GM18951 (cell line): ENCODE results near the gene PTPRM.

Source experiments
- POLR2A ChIP-seq: IDR thresholded peaks from 4 replicates; pipeline ENCODE4 v1.6.1; 2011; ENCODE audit warnings: mild to moderate bottlenecking; ENCODE audit not compliant: insufficient read length, insufficient read depth; ENCODE audit errors: extremely low read depth
- in situ Hi-C: fragments of 300-500 bp; cut with MboI; formaldehyde crosslinking; loops from one replicate; pipeline ENCODE4 v1.12.0; 2022; ENCODE audit warnings: low sequenced_read_pairs, mixed read lengths, inconsistent platforms; ENCODE audit not compliant: unreplicated experiment

PTPRM gene

DNA sequence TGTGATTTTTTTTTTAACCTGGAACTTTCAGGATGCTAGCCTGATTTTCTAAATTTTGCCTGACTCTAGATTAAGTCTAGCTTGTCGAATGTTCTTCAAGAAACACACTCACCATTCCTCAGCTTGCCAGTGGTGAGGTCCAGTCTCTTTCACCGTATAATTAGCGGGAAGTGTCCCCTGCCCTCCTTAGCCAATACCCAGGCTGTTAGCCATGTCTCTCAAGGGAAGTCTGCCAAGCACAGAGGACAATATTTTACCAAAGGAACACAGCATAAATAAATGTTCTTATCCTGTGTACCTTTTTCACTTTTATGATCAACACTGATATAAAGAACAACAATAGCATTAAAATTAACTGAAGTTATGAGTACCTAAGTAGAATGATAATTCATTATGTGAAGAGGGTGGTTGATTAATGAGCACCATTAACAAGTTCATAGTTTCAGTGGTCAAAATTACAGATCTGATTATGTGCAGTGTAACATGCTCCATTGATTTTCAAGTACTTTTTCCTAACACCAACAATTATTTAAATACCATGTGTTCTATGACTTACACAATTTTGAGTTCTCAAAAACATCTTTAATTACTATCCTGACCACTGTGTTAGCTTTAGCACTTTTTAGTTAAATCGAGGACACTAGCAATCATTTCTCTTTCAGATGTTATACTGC is 596.3 kb downstream of the PTPRM start:
- TF ChIP-seq POLR2A, result no peak
- in situ Hi-C loops, result no loop called here

- in situ Hi-C loops, result no loop called here
- no peak for TF ChIP-seq POLR2A
These were observed 598.0 kb downstream of the PTPRM start for GRCh38 chr18:8165095-8165494.

DNA sequence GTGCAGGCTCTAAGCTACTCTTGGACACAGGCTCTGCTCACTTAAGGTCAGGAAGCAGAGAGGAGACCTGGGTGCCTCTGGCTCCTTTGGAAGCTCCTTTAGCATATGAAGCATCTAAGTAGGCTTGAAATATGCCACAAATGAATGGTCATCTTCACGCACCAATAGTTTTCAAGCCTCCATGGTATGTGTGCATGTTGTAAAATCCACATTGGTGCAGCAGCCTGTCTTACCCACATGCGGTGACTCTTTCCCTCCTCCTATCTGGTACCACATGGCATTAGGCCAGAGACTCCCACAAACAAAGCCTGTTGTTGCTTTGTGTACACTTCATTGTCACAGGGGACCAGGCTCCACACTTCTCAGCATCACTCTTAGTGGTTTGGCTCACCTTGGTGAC is 599.9 kb downstream of the PTPRM start:
- TF ChIP-seq POLR2A, result no peak
- in situ Hi-C loops, result no loop called here

DNA sequence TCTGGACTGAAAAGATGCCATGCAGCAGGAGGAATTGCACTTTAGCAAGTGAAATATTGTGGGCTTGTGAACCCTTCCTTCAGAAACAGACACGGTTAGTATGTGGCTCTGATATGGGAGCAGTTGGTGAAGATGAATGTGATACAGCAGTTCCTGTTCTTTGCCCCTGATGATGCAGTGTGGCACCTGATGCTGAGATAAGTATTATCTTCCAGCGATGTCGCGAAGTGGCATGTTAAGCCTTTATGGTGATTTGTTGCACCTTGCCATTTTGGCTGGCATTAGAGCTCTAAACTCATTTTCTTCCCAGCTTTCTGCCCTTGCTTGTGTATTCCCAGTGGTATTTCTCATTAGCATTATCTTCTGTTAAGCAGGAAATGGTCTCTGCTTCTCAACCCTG is 600.6 kb downstream of the PTPRM start:
- no peak for TF ChIP-seq POLR2A
- in situ Hi-C loops, result no loop called here

GRCh38 chr18:8169722-8170121 is 602.6 kb downstream of the PTPRM start:
- in situ Hi-C loops, result no loop called here
- no peak for TF ChIP-seq POLR2A

DNA sequence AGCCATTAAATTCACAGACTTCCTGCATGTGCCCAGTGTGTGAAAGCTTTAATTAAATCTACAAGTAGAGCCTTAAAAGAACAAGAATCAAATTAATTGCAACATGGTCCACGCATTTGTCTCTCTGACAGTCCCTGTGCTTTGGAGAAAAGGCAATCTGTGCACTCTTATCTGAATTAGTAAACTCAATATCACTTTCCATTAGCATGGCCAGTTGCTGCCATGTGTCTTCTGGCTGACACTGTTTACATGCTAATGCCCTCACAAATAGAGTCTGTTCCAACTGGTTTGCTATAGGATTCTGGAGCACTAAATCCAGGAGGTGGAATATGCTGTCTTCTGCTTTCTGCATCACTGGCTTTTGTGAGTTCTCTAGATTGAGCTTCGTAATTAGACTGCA is 607.7 kb downstream of the PTPRM start:
- in situ Hi-C loops, result no loop called here
- no peak for TF ChIP-seq POLR2A

GRCh38 chr18:8175501-8176061 is 608.5 kb downstream of the PTPRM start:
- TF ChIP-seq POLR2A, result no peak
- in situ Hi-C loops, result no loop called here

GRCh38 chr18:8176109-8176508 is 609.0 kb downstream of the PTPRM start:
- in situ Hi-C loops, result no loop called here
- no peak for TF ChIP-seq POLR2A

GRCh38 chr18:8176554-8176953 is 609.4 kb downstream of the PTPRM start:
- in situ Hi-C loops, result no loop called here
- TF ChIP-seq POLR2A, result no peak

DNA sequence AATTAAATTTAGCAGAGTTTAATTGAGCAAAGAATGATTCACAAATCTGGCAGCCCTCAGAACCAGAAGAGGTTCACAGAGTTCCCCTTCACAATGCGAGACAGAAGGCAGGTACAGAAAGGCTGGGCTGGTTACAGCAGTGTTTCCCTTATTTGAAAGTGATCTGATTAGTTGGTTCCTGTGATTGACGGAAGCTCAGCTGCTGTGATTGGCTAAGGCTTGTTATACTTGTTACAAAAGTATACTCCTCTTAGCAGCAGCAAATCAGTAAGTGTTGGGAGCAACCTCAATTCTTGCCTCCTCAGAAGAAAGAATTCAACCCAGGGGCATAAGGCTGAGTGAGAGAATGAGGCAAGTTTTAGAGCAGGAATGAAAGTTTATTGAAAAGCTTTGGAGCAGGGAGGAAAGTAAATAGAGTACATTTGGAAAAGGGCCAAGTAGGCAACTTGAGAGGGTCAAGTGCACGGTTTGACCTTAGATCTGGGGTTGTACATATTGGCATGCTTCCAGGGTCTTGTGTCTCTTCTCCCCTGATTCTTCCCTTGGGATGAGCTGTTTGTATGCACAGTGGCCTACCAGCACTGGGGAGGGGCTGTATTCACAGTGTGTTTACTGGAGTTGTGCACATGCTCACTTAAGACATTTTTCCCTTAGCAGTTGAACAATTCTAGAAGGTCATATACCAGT is 610.4 kb downstream of the PTPRM start:
- in situ Hi-C loops, result no loop called here
- no peak for TF ChIP-seq POLR2A

DNA sequence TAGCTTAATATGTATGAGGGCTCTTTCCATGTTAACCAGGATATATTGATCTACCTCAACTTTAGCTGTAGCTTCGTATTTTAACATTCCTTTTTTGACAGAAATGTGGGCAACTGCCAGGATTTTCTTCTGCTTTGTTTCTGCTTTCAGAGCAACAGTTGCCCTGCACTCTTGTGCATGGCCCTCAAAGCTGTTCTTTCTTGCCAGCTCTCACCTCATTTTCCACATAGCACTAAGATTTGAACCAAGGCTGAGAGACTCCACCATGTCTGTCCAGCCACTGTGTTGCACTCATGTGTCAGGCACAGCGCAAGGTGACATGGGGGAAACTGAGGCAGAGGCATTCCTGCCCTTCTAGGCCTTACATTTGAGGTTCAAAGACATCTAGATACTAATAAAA is 619.3 kb downstream of the PTPRM start:
- no peak for TF ChIP-seq POLR2A
- in situ Hi-C loops, result no loop called here

- TF ChIP-seq POLR2A, result no peak
- in situ Hi-C loops, result no loop called here
These were observed 621.1 kb downstream of the PTPRM start for GRCh38 chr18:8188184-8188583.

- in situ Hi-C loops, result no loop called here
- TF ChIP-seq POLR2A, result no peak
These were observed 623.9 kb downstream of the PTPRM start for GRCh38 chr18:8190980-8191379.

DNA sequence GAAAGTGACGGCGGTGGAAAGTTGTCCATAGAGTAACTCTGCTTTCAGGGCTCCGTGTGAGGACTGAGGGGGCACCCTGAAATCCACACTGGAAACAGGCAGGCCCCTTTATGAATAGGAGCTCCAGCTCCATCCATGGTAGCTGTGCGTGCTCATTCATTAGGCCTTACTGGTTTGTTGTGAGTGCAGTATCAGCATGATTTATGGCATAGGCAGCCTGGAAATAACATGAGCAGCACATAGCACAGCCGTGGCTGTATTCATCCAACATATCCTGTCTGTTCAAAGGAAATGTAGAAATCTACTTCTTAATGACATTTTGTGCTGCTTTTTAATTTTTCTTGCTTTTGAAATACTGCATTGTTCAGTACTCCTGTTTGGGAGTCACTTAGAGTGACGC is 627.3 kb downstream of the PTPRM start:
- TF ChIP-seq POLR2A, result no peak
- in situ Hi-C loops, result no loop called here

DNA sequence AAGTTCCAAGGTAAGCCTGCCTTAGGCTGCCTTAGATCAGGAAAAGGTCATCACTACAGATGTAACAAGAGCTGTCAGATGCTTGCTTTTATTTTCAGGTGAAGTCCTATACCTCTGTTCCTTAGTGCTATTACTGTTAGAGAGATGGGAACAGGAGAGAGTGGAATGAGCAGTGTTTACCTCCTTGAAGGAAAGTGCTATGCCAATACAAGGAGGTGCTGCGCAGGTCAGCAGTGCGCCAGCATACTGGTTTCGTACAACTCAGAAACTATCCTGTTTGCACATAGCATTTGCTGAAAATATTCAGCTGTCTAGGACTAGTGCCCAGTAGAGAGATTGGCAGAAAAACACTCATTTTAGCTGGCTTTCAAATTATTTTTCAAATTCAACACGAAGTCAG is 629.1 kb downstream of the PTPRM start:
- no peak for TF ChIP-seq POLR2A
- in situ Hi-C loops, result no loop called here

- no peak for TF ChIP-seq POLR2A
- in situ Hi-C loops, result no loop called here
These were observed 630.4 kb downstream of the PTPRM start for GRCh38 chr18:8197499-8197898.
